Measurements from ENCODE around the gene GMDS. TPM values are rescaled to one million over a fixed set of nuclear protein-coding genes. Genes with fewer than 3 reads are reported as not detected.

The GMDS gene
- polyA plus RNA-seq, 1 of the 3 experiments (the other 2 are of a cell fraction) = 12.3 TPM

DNA sequence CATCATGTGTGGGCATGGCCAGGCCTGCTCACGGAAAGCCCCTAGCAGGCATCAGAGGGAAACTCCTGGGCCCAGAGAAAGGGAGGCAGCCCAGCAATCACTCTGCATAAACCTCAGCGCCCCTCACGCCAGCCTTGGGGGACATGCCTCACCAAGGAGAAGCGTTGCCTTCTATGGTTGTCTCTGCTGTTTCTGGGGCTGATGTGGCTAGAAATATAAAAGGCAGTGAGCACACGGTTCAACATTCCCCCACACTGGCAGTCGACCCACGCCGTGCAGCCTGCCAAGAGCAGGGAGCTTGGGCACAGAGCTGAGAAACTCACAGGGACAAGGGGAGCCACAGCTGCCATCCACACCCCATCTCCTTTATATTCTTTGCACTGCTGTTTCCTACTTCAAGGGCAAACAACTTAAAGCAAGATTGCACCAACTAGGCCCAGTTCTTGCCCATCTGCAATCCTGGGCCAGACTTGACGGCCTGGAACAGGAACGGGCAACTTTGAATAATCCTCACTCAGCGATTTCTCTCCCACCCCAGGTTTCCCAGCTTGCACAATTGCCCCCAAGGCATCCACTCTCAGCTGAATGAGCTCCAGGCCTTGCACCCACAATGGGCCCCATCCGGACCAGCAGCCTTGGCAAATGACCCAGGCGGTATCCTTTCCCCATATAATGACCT, 671.2 kb downstream of the GMDS start:
- H3K4me3 ChIP-seq (ENCODE audit: low read depth in 2 of 2, low read length in 1 of 2) = no peak overlapping the region
- TF ChIP-seq GATA2 (CRISPR knock-in tag; IDR thresholded peaks at IDR 0.05) = no peak
- no peak for TF ChIP-seq POLR2AphosphoS5 (IDR thresholded peaks at IDR 0.05; ENCODE audit: low read depth, low read length)
- no peak for TF ChIP-seq REST (IDR thresholded peaks at IDR 0.05; ENCODE audit: low read depth, low read length)
- TF ChIP-seq USF2 (IDR thresholded peaks at IDR 0.05; ENCODE audit: borderline replicate concordance, low read depth, low read length) = no peak
- TF ChIP-seq RCOR1 (IDR thresholded peaks at IDR 0.05; ENCODE audit: low read length) = no peak
- peaks cover 7% of the 10 kb centered on the region; the same call in 1 of the 2 replicates for H3K27me3 ChIP-seq (ENCODE audit: insufficient read depth)
- no peaks in the 10 kb centered on the region for H3K79me2 ChIP-seq (ENCODE audit: insufficient read depth)
- no peaks in the 10 kb centered on the region for H4K20me1 ChIP-seq (ENCODE audit: insufficient read depth)
- H3F3A ChIP-seq (replicated peaks; ENCODE audit: insufficient read depth) = no peaks in the 10 kb centered on the region
- no peaks in the 10 kb centered on the region for H3K4me1 ChIP-seq (ENCODE audit: control insufficient read depth in 1 of 2, insufficient read depth in 2 of 2, low read depth in 1 of 2, low read length in 1 of 2)
- no peaks in the 10 kb centered on the region for H3K9me2 ChIP-seq
- no peak overlapping the region for H3K4me2 ChIP-seq
- CTCF ChIA-PET = interaction anchor here (0.9 to 3.9 kb wide), 3 partner anchors 12 to 50 kb away, joined by 3 to 17 read pairs (median 4); no protein-coding TSS in a partner anchor
- WGBS (ENCODE audit: low lambda C conversion rate) = 69% methylated on average over 12 of the region's 13 CpGs
- H3K9me3 ChIP-seq = peaks cover 4% of the 10 kb centered on the region; the same call in 1 of the 2 replicates
- H3K9ac ChIP-seq = no peak overlapping the region
- no peak overlapping the region for H3K27ac ChIP-seq (ENCODE audit: low read depth in 2 of 2, low read length in 1 of 2)
- no peak overlapping the region for H2AFZ ChIP-seq (ENCODE audit: low read depth)
- DNase-seq = no peak
- POLR2A ChIA-PET = no interaction called here
- no peaks in the 10 kb centered on the region for H3K36me3 ChIP-seq (replicated peaks in 1 of 2; ENCODE audit: control insufficient read depth in 1 of 2, insufficient read depth in 2 of 2, low read length in 1 of 2)

Data from SK-N-SH (cell line).